Endothelial cell of umbilical vein (primary cell): ENCODE data around the gene CCL7. TPM values are rescaled to one million over a fixed set of nuclear protein-coding genes. Genes with fewer than 3 reads are reported as not detected.

Source experiments
- BruUV-seq: library from RNA; stranded (reverse); fragments of 400-500 nt; replicated peaks from 2 replicates; lab custom pipeline; 2021; lab: Mats Ljungman, UMichigan
- CTCF ChIA-PET: fragments of 300-600, 350-600 bp; sonication (Branson Sonifier 250); formaldehyde crosslinking; loops from one replicate; lab custom pipeline; 2021; ENCODE audit warnings: antibody characterized with exemption, inconsistent platforms; lab: Charles Lee
- POLR2A ChIA-PET: fragments of 300-600, 350-600 bp; sonication (Branson Sonifier 250); formaldehyde crosslinking; loops from one replicate; lab custom pipeline; 2021; ENCODE audit warnings: antibody characterized with exemption, inconsistent platforms; lab: Charles Lee
- DNase-seq: peaks from one replicate; pipeline ENCODE4 v3.0.0-alpha.2; 2011; ENCODE audit warnings: low read depth, low spot score
- FAIRE-seq: peaks from 2 replicates; lab custom pipeline; 2011; peaks lifted over from hg19 to GRCh38; lab: Jason Lieb, UNC
- H2AFZ ChIP-seq: 2 replicates; pipeline ENCODE4 v1.6.0; 2012; ENCODE audit warnings: low read depth, low read length, control low read depth, inconsistent platforms
- H3K27ac ChIP-seq: 2 replicates; pipeline ENCODE4 v1.5.1; 2011; ENCODE audit warnings: low read depth, mild to moderate bottlenecking, control low read depth, low read length, moderate library complexity; ENCODE audit not compliant: insufficient read depth
- H3K27me3 ChIP-seq, 2 experiments: 2 replicates each; pipeline versions ENCODE4 v1.6.0 to v1.6.1; 2011; ENCODE audit warnings: low read length in 2 of 2, mixed read lengths in 1 of 2; ENCODE audit not compliant: control insufficient read depth in 2 of 2, insufficient read depth in 2 of 2
- H3K36me3 ChIP-seq, 2 experiments: 2 replicates in 1 of 2; 3 replicates in 1 of 2; pipeline ENCODE4 v1.5.1; 2011; ENCODE audit warnings: low read length in 2 of 2, mild to moderate bottlenecking in 1 of 2, moderate library complexity in 1 of 2; ENCODE audit not compliant: control insufficient read depth in 2 of 2, insufficient read depth in 2 of 2; ENCODE audit errors: extremely low read depth in 1 of 2
- H3K4me1 ChIP-seq: 3 replicates; pipeline ENCODE4 v1.5.1; 2011; ENCODE audit warnings: mild to moderate bottlenecking, low read length; ENCODE audit not compliant: control insufficient read depth, insufficient read depth; ENCODE audit errors: extremely low read depth
- H3K4me2 ChIP-seq: 2 replicates; pipeline ENCODE4 v1.6.1; 2011; ENCODE audit warnings: low read length, control low read depth, mixed read lengths; ENCODE audit not compliant: insufficient read depth
- H3K4me3 ChIP-seq, 3 experiments: fragments of 200-600 bp in 1 of 3; sonication (generic), shearing (Covaris generic) in 1 of 3; replicated peaks in 1 of 3; 2 replicates each; pipeline ENCODE4 v1.5.1; 2011 to 2016; ENCODE audit warnings: control low read depth in 3 of 3, low read length in 3 of 3, mild to moderate bottlenecking in 2 of 3, inconsistent platforms in 1 of 3, low read depth in 1 of 3, moderate library complexity in 1 of 3; ENCODE audit not compliant: insufficient read depth in 1 of 3
- H3K79me2 ChIP-seq: 2 replicates; pipeline ENCODE4 v1.6.0; 2012; ENCODE audit warnings: low read length, inconsistent platforms; ENCODE audit not compliant: control insufficient read depth, insufficient read depth
- H3K9ac ChIP-seq: replicated peaks from 2 replicates; pipeline ENCODE3; 2011; ENCODE audit warnings: low read length, control low read depth; ENCODE audit not compliant: insufficient read depth; ENCODE audit errors: extremely low read depth
- H3K9me1 ChIP-seq: replicated peaks from 3 replicates; pipeline ENCODE4 v1.6.0; 2011; ENCODE audit warnings: mild to moderate bottlenecking, low read length; ENCODE audit not compliant: control insufficient read depth, insufficient read depth; ENCODE audit errors: extremely low read depth
- H3K9me3 ChIP-seq: replicated peaks from 2 replicates; pipeline ENCODE4 v1.5.1; 2012; ENCODE audit warnings: low read length, inconsistent platforms; ENCODE audit not compliant: control insufficient read depth, insufficient read depth
- H4K20me1 ChIP-seq: replicated peaks from 2 replicates; pipeline ENCODE3; 2011; ENCODE audit warnings: mild to moderate bottlenecking, low read length; ENCODE audit not compliant: control insufficient read depth, insufficient read depth; ENCODE audit errors: extremely low read depth
- FOS ChIP-seq: IDR thresholded peaks from 2 replicates; pipeline ENCODE4 v1.6.1; 2011; ENCODE audit warnings: mild to moderate bottlenecking, low read length, moderate library complexity, borderline replicate concordance; ENCODE audit not compliant: insufficient read depth
- GATA2 ChIP-seq: IDR thresholded peaks from 2 replicates; pipeline ENCODE4 v1.7.0; 2011; ENCODE audit warnings: low read depth, mild to moderate bottlenecking, moderate library complexity, mixed read lengths, low read length; ENCODE audit not compliant: insufficient read length, insufficient read depth
- MYC ChIP-seq: IDR thresholded peaks from one replicate; pipeline ENCODE4 v1.6.1; 2011; ENCODE audit warnings: mild to moderate bottlenecking, low read depth, low read length
- POLR2A ChIP-seq: IDR thresholded peaks from 2 replicates; pipeline ENCODE4 v1.6.1; 2012; ENCODE audit warnings: low read depth, mild to moderate bottlenecking, control low read depth, low read length
- dilution Hi-C: fragments of 300-500 bp; cut with MboI; formaldehyde crosslinking; loops from one replicate; pipeline ENCODE4 v1.15.0; 2019; ENCODE audit warnings: low sequenced_read_pairs; ENCODE audit not compliant: extremely low pct_ligation_motif_present
- intact Hi-C: fragments of 100-400 bp; cut with micrococcal nuclease; formaldehyde crosslinking; loops from one replicate; pipeline ENCODE4 v1.10.0; 2022
- polyA plus RNA-seq, 4 experiments: library from polyadenylated mRNA; depleted of rRNA in 3 of 4; stranded (reverse) in 3 of 4; unstranded in 1 of 4; fragments of >200 nt; gene quantifications; 2 replicates each; pipeline versions ENCODE4 v1.2.1 to v1.2.3, GENCODE V29; 2011 to 2012; ENCODE audit warnings: missing spikeins in 1 of 4
- total RNA-seq: library from RNA; stranded (reverse); gene quantifications from 2 replicates; pipeline ENCODE4 v1.2.3, GENCODE V29; 2021
- TF ChIP-seq, protein P1 (sequence below), 2 donors: IDR thresholded peaks; 1 replicate in 1 of 2; 2 replicates in 1 of 2; pipeline ENCODE4 v1.5.1; 2011; ENCODE audit warnings: low read length in 2 of 2, mild to moderate bottlenecking in 2 of 2, moderate library complexity in 2 of 2, control low read depth in 1 of 2, inconsistent platforms in 1 of 2, low read depth in 1 of 2; ENCODE audit not compliant: insufficient read depth in 1 of 2; ENCODE audit errors: extremely low read depth in 1 of 2

Gene CCL7
- total and polyA plus RNA-seq, 2 donors (not counting 3 experiments of a cell fraction or from before 2014, with no cell fraction given), result 0.25 TPM; not detected in 1

DNA sequence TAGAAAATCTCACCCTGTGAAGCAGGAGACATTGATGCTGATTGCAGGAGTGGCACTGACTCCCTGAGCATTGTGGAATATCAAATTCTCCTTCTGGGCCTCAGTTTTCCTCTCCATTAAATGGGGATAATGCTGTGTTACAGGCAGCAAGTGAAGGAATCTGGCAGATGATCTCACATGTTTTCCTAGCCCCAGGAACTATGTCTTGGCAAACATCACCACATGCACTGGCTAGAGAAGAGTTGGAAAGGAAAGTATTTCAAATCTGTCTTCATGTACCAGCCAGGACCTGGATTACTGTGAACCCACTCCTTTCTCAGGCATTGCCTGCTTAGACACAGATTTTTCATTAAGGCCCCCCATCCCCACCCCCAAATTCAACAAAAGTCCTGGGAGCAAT is 35.6 kb downstream of the CCL7 start:
- POLR2A ChIA-PET, result interaction anchor here (1.2 kb wide), 1 partner anchor 105 kb away, joined by 3 read pairs; no protein-coding TSS in a partner anchor
- CTCF ChIA-PET, result interaction anchor here (0.7 to 11.1 kb wide), 30 partner anchors 11 to 134 kb away, joined by 3 to 202 read pairs (median 6); partner anchors contain the start of genes CCL1, CCL13, CCL2 and CCL7
- FAIRE-seq, result no peak
- H3K27me3 ChIP-seq, result peaks cover 12 to 15% of the 10 kb centered on the region in 2 experiments
- no peak for TF ChIP-seq POLR2A
- no peak overlapping the region for H2AFZ ChIP-seq
- H3K4me2 ChIP-seq, result no peak overlapping the region
- H3K9me3 ChIP-seq, result no peaks in the 10 kb centered on the region
- H3K36me3 ChIP-seq, result no peaks in the 10 kb centered on the region
- peaks cover 5% of the 10 kb centered on the region for H3K4me1 ChIP-seq
- dilution Hi-C loops, result loop anchor here (25.0 kb wide), 1 partner anchor 93 kb away; no protein-coding TSS in a partner anchor
- H3K4me3 ChIP-seq, result no peak overlapping the region
- H3K27ac ChIP-seq, result no peak overlapping the region
- H3K9me1 ChIP-seq, result no peaks in the 10 kb centered on the region
- H3K79me2 ChIP-seq, result no peaks in the 10 kb centered on the region
- no peak for DNase-seq
- H4K20me1 ChIP-seq, result no peaks in the 10 kb centered on the region
- intact Hi-C loops, result loop anchor here (1.0 kb wide), 6 partner anchors 46 to 134 kb away; no protein-coding TSS in a partner anchor
- no peak overlapping the region for H3K9ac ChIP-seq
- BruUV-seq, result no TSS peak

DNA sequence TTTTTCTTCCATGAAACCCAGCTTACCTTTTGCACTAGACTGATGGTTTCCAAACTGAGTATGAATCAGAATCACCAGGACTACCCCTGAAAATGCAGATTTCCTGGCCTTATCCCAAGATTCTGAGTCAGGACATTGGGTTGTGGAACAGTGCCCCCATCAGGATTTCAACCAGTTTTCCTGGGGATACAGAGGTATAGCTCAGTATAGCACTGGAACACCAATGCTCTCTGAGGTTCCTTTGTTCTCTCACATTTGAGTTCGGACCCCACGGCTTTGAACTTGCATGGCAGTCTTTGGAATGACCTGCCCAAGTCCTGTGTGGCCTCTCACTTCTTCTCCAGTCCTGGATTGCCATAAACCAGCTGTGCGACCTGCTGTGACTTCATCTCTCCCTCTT is 36.4 kb downstream of the CCL7 start:
- Histone ChIP-seq H3K9me3 (no peaks in the 10 kb centered on the region), H3K9ac (no peak overlapping the region), H3K4me3 (no peak overlapping the region), H3K27ac (no peak overlapping the region), H3K79me2 (no peaks in the 10 kb centered on the region), H3K27me3 (peaks cover 15% of the 10 kb centered on the region in 2 experiments), H2AFZ (no peak overlapping the region), H3K4me2 (no peak overlapping the region), H3K36me3 (no peaks in the 10 kb centered on the region), H3K4me1 (no peaks in the 10 kb centered on the region), H4K20me1 (no peaks in the 10 kb centered on the region), H3K9me1 (no peaks in the 10 kb centered on the region)
- FAIRE-seq (peak; percentile 91), DNase-seq (peak; percentile 75)
- TF ChIP-seq MYC, result no peak
- no peak for TF ChIP-seq FOS
- TF ChIP-seq GATA2, result no peak
- TF ChIP-seq, protein P1, sequence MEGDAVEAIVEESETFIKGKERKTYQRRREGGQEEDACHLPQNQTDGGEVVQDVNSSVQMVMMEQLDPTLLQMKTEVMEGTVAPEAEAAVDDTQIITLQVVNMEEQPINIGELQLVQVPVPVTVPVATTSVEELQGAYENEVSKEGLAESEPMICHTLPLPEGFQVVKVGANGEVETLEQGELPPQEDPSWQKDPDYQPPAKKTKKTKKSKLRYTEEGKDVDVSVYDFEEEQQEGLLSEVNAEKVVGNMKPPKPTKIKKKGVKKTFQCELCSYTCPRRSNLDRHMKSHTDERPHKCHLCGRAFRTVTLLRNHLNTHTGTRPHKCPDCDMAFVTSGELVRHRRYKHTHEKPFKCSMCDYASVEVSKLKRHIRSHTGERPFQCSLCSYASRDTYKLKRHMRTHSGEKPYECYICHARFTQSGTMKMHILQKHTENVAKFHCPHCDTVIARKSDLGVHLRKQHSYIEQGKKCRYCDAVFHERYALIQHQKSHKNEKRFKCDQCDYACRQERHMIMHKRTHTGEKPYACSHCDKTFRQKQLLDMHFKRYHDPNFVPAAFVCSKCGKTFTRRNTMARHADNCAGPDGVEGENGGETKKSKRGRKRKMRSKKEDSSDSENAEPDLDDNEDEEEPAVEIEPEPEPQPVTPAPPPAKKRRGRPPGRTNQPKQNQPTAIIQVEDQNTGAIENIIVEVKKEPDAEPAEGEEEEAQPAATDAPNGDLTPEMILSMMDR (IDR thresholded peaks at IDR 0.05; ENCODE audit: extremely low read depth in 1 of 2, insufficient read depth in 1 of 2, low read depth in 1 of 2, low read length in 2 of 2), result peak; percentile 46 to 57
- intact Hi-C loops, result loop anchor here (1.0 kb wide), 6 partner anchors 47 to 135 kb away; no protein-coding TSS in a partner anchor
- dilution Hi-C loops, result loop anchor here (25.0 kb wide), 1 partner anchor 94 kb away; no protein-coding TSS in a partner anchor
- ChIA-PET CTCF (interaction anchor here (0.6 to 11.1 kb wide), 36 partner anchors 10 to 138 kb away, joined by 3 to 202 read pairs (median 5); partner anchors contain the start of genes CCL1, CCL13, CCL2 and CCL7), POLR2A (interaction anchor here (1.2 kb wide), 1 partner anchor 106 kb away, joined by 3 read pairs; no protein-coding TSS in a partner anchor)
- BruUV-seq, result no TSS peak
